Measurements from ENCODE around the gene ALPP. TPM values are rescaled to one million over a fixed set of nuclear protein-coding genes. Genes with fewer than 3 reads are reported as not detected.
"Not testable (repeated sequence)": the region's sequence is repeated elsewhere in the genome, so short reads cannot be mapped to it uniquely, and the experiment has no call there.

ALPP gene
- total RNA-seq, 1 donor from 2014 or later: not detected

GRCh38 chr2:232335206-232335858, 43.2 kb upstream of the ALPP start:
- peak; percentile 54 for TF ChIP-seq CTCF (conservative IDR thresholded peaks at IDR 0.05; ENCODE audit: low read depth, low read length)
- not testable (repeated sequence) for DNase-seq (ENCODE audit: low read depth); H3K4me3 ChIP-seq (ENCODE audit: low read depth, low read length)

GRCh38 chr2:232335859-232336215, 42.7 kb upstream of the ALPP start:
- H3K4me3 ChIP-seq (ENCODE audit: low read depth, low read length): no peak overlapping the region
- no peak for DNase-seq (ENCODE audit: low read depth)
- TF ChIP-seq CTCF (conservative IDR thresholded peaks at IDR 0.05; ENCODE audit: low read depth, low read length): no peak

- no peak for TF ChIP-seq CTCF (conservative IDR thresholded peaks at IDR 0.05; ENCODE audit: low read depth, low read length)
- DNase-seq (ENCODE audit: low read depth): no peak
- H3K4me3 ChIP-seq (ENCODE audit: low read depth, low read length): no peak overlapping the region
These were observed 42.3 kb upstream of the ALPP start for GRCh38 chr2:232336241-232336736.

- no peak for TF ChIP-seq CTCF (conservative IDR thresholded peaks at IDR 0.05; ENCODE audit: low read depth, low read length)
- DNase-seq (ENCODE audit: low read depth): no peak
- no peak overlapping the region for H3K4me3 ChIP-seq (ENCODE audit: low read depth, low read length)
These were observed 41.4 kb upstream of the ALPP start for GRCh38 chr2:232336981-232337720.

- not testable (repeated sequence) for DNase-seq (ENCODE audit: low read depth); H3K4me3 ChIP-seq (ENCODE audit: low read depth, low read length)
These were observed 40.3 kb upstream of the ALPP start for GRCh38 chr2:232338094-232338758.

- no peak for DNase-seq (ENCODE audit: low read depth)
- TF ChIP-seq CTCF (conservative IDR thresholded peaks at IDR 0.05; ENCODE audit: low read depth, low read length): no peak
- H3K4me3 ChIP-seq (ENCODE audit: low read depth, low read length): no peak overlapping the region
These were observed 39.8 kb upstream of the ALPP start for GRCh38 chr2:232338759-232339106.

All from epithelial cell of proximal tubule (primary cell).